Fibroblast of peridontal ligament (primary cell): ENCODE data around the gene DNAAF5.

ENCODE experiments used
- DNase-seq: peaks from one replicate; pipeline ENCODE4 v3.0.0-alpha.2; 2010; ENCODE audit errors: extremely low read depth

DNAAF5 gene

GRCh38 chr7:726084-726853 lies at the start of gene DNAAF5:
Gene DNAAF5 (plus strand): TSS chr7:726699. CDS start chr7:726721, 22 bp downstream.
- DNase-seq = peak; percentile 71

- DNase-seq = no peak
Observed at GRCh38 chr7:676972-677385, 49.5 kb upstream of the DNAAF5 start.

GRCh38 chr7:680411-681127 lies 45.9 kb upstream of the DNAAF5 start:
- no peak for DNase-seq

- DNase-seq = no peak
Observed at GRCh38 chr7:681551-682307, 44.8 kb upstream of the DNAAF5 start.

- no peak for DNase-seq
Observed at GRCh38 chr7:682810-683209, 43.7 kb upstream of the DNAAF5 start.

GRCh38 chr7:683526-684205 lies 42.8 kb upstream of the DNAAF5 start:
- DNase-seq = no peak

- DNase-seq = no peak
Observed at GRCh38 chr7:684416-684815, 42.1 kb upstream of the DNAAF5 start.

- no peak for DNase-seq
Observed at GRCh38 chr7:685540-685939, 41.0 kb upstream of the DNAAF5 start.

- no peak for DNase-seq
Observed at GRCh38 chr7:690478-691360, 35.8 kb upstream of the DNAAF5 start.

- DNase-seq = no peak
Observed at GRCh38 chr7:691361-692045, 35.0 kb upstream of the DNAAF5 start.

- no peak for DNase-seq
Observed at GRCh38 chr7:693280-693679, 33.2 kb upstream of the DNAAF5 start.

- DNase-seq = no peak
Observed at GRCh38 chr7:696426-696811, 30.1 kb upstream of the DNAAF5 start.

GRCh38 chr7:696812-697551 lies 29.5 kb upstream of the DNAAF5 start:
- DNase-seq = no peak

- DNase-seq = no peak
Observed at GRCh38 chr7:698515-699475, 27.7 kb upstream of the DNAAF5 start.

- DNase-seq = no peak
Observed at GRCh38 chr7:699476-700170, 26.9 kb upstream of the DNAAF5 start.

GRCh38 chr7:701086-701671 lies 25.3 kb upstream of the DNAAF5 start:
- DNase-seq = no peak

- DNase-seq = no peak
Observed at GRCh38 chr7:703049-703448, 23.4 kb upstream of the DNAAF5 start.
